Measurements from ENCODE around the gene RGS11. TPM values are rescaled to one million over a fixed set of nuclear protein-coding genes. Genes with fewer than 3 reads are reported as not detected.

Gene RGS11
- polyA plus RNA-seq, 2 of the 4 experiments (the other 2 are of a cell fraction): 2.1 to 5.3 TPM

DNA sequence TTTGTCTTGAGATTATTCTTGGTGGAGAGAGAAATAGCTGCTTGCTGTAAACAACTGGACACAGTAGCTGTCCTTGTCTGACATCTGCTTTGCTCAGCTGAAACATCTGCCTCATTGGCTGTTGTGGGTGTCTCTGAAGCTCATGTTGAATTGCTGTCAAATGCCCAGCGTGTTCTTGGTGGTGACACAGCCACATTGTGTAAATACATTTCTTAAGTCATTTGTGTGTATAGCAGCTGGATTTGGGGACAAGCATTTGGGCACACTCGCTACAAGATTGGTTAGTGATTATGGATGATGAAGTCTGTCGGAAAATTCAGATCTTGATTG, 35.8 kb downstream of the RGS11 start (continued):
- TF ChIP-seq, protein P1, sequence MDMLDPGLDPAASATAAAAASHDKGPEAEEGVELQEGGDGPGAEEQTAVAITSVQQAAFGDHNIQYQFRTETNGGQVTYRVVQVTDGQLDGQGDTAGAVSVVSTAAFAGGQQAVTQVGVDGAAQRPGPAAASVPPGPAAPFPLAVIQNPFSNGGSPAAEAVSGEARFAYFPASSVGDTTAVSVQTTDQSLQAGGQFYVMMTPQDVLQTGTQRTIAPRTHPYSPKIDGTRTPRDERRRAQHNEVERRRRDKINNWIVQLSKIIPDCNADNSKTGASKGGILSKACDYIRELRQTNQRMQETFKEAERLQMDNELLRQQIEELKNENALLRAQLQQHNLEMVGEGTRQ (IDR thresholded peaks at IDR 0.05): no peak
- TF ChIP-seq, protein P2, sequence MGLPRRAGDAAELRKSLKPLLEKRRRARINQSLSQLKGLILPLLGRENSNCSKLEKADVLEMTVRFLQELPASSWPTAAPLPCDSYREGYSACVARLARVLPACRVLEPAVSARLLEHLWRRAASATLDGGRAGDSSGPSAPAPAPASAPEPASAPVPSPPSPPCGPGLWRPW (IDR thresholded peaks at IDR 0.05): no peak

DNA sequence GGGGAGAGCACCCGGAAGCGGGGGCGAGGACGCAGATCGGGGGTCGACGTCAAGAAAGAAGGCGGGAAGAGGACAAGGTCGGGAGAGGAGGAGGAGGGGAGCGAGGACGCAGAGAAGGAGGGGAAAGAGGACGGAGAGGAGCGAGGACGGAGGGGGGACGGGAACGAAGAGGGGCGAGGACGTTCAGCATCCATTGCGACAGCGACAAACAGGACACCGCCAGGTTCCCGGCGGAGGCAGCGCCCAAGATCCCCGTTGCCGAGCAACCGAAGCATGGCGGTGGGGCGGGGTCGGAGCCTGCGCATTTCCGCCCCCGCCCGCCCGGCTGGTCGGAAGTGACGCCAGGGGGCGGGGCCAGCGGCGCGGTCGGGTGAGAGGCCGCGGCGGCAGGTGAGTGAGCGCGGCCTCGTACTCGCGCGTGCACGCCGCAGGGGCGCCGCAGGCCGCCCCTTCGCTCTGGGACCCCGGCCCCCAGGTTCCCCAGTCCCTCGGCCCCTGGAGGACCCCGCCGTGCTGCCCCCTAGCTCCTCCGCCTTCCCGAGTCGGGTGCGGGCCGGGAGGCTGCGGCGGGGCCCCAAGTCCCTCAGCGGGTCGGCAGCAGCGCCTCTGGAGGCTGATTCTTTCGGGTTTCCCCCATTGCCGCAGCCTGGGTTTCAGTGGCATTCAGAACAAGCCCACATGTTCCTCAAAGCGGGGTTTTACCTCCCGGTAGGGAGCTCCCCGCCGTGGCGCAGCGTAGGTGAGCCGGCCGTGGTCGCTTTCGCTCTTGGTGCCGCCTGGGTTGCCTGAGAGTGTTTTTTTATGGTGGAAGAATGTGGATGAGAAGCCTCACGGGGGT, 41.1 kb downstream of the RGS11 start, which contains the start of gene FAM234A:
Gene FAM234A (plus strand): TSS at position 354 of the 838 bp plus-strand sequence. CDS start 19,593 bp downstream, outside the sequence.
- Histone ChIP-seq H3K27ac (peak within 1 kb of the TSS; percentile 93 to 96), H3K4me3 (peak within 1 kb of the TSS; percentile 78), H3K9me3 (no peaks in the 10 kb centered on the region), H3K4me2 (peak within 1 kb of the TSS; percentile 84), H3K4me1 (0 out of 3 replicates have a peak, but pooled peaks cover 2% of the 10 kb centered on the region)
- FAIRE-seq (no peak), DNase-seq (ENCODE audit: low read depth in 1 of 2, low spot score in 1 of 2) (peak; percentile 91 to 95), ATAC-seq (peak; percentile 88 to 91)
- POLR2A ChIA-PET: interaction anchor here (0.6 to 2.5 kb wide), 8 partner anchors 9 to 182 kb away, joined by 3 to 11 read pairs (median 5); partner anchors contain the start of genes AXIN1, DECR2 and POLR3K
- 3% methylated on average over 67 of the region's 85 CpGs for WGBS (ENCODE audit: missing lambda C conversion rate)
- CTCF ChIA-PET: interaction anchor here (0.6 to 3.2 kb wide), 12 partner anchors 10 to 383 kb away, joined by 3 to 20 read pairs (median 4); partner anchors contain the start of genes AXIN1 and HBQ1
- TF ChIP-seq PHF8 (IDR thresholded peaks at IDR 0.05; ENCODE audit: borderline replicate concordance, low read depth) (peak; percentile 94), CEBPB (IDR thresholded peaks at IDR 0.05) (peak in 1 of 2 experiments; percentile 61; a peak in 1 of 4 replicates), JUN (IDR thresholded peaks at IDR 0.05) (peak; percentile 85 to 95), TFCP2L1 (CRISPR knock-in tag; IDR thresholded peaks at IDR 0.05) (peak; percentile 11; the same call in 1 of the 2 replicates), KDM5A (IDR thresholded peaks at IDR 0.05) (0 out of 2 replicates have a peak, but pooled peaks have one; percentile 10), NFE2L2 (conservative IDR thresholded peaks at IDR 0.05; ENCODE audit: low read length) (no peak), HOXB13 (CRISPR knock-in tag; IDR thresholded peaks at IDR 0.05; ENCODE audit: low read depth) (no peak), SREBF2 (IDR thresholded peaks at IDR 0.05) (no peak), POLR2A (IDR thresholded peaks at IDR 0.05; ENCODE audit: low read length) (peak; percentile 74), EHF (CRISPR knock-in tag; IDR thresholded peaks at IDR 0.05) (0 out of 2 replicates have a peak, but pooled peaks have one; percentile 83), FOSL2 (IDR thresholded peaks at IDR 0.05) (no peak), FOSL2 (CRISPR knock-in tag; IDR thresholded peaks at IDR 0.05) (0 out of 2 replicates have a peak, but pooled peaks have one; percentile 3), JUNB (IDR thresholded peaks at IDR 0.05) (no peak), RARB (CRISPR knock-in tag; IDR thresholded peaks at IDR 0.05) (peak; percentile 35; the same call in 1 of the 2 replicates), RAD21 (conservative IDR thresholded peaks at IDR 0.05 in 1 of 2, IDR thresholded peaks at IDR 0.05 in 1 of 2) (0 out of 5 replicates have a peak, but pooled peaks of 1 of the 2 experiments have one; percentile 41), HOXB5 (CRISPR knock-in tag; IDR thresholded peaks at IDR 0.05) (no peak), BHLHE40 (IDR thresholded peaks at IDR 0.05; ENCODE audit: low read depth, low read length) (no peak), TP53 (CRISPR knock-in tag; IDR thresholded peaks at IDR 0.05) (0 out of 2 replicates have a peak, but pooled peaks have one; percentile 10), SMC3 (IDR thresholded peaks at IDR 0.05) (0 out of 3 replicates have a peak, but pooled peaks have one; percentile 19)
- TF ChIP-seq, protein P3, sequence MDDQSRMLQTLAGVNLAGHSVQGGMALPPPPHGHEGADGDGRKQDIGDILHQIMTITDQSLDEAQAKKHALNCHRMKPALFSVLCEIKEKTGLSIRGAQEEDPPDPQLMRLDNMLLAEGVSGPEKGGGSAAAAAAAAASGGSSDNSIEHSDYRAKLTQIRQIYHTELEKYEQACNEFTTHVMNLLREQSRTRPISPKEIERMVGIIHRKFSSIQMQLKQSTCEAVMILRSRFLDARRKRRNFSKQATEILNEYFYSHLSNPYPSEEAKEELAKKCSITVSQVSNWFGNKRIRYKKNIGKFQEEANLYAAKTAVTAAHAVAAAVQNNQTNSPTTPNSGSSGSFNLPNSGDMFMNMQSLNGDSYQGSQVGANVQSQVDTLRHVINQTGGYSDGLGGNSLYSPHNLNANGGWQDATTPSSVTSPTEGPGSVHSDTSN (IDR thresholded peaks at IDR 0.05): peak; percentile 50; the same call in 1 of the 2 replicates
- TF ChIP-seq, protein P4, sequence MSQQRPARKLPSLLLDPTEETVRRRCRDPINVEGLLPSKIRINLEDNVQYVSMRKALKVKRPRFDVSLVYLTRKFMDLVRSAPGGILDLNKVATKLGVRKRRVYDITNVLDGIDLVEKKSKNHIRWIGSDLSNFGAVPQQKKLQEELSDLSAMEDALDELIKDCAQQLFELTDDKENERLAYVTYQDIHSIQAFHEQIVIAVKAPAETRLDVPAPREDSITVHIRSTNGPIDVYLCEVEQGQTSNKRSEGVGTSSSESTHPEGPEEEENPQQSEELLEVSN (IDR thresholded peaks at IDR 0.05; ENCODE audit: borderline replicate concordance, low read depth): peak; percentile 91
- TF ChIP-seq, protein P1 (IDR thresholded peaks at IDR 0.05): 0 out of 2 replicates have a peak, but pooled peaks have one; percentile 12
- TF ChIP-seq, protein P2 (IDR thresholded peaks at IDR 0.05): no peak
- TF ChIP-seq, protein P5, sequence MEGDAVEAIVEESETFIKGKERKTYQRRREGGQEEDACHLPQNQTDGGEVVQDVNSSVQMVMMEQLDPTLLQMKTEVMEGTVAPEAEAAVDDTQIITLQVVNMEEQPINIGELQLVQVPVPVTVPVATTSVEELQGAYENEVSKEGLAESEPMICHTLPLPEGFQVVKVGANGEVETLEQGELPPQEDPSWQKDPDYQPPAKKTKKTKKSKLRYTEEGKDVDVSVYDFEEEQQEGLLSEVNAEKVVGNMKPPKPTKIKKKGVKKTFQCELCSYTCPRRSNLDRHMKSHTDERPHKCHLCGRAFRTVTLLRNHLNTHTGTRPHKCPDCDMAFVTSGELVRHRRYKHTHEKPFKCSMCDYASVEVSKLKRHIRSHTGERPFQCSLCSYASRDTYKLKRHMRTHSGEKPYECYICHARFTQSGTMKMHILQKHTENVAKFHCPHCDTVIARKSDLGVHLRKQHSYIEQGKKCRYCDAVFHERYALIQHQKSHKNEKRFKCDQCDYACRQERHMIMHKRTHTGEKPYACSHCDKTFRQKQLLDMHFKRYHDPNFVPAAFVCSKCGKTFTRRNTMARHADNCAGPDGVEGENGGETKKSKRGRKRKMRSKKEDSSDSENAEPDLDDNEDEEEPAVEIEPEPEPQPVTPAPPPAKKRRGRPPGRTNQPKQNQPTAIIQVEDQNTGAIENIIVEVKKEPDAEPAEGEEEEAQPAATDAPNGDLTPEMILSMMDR (IDR thresholded peaks at IDR 0.05): peak; percentile 57
- TF ChIP-seq, protein P6, sequence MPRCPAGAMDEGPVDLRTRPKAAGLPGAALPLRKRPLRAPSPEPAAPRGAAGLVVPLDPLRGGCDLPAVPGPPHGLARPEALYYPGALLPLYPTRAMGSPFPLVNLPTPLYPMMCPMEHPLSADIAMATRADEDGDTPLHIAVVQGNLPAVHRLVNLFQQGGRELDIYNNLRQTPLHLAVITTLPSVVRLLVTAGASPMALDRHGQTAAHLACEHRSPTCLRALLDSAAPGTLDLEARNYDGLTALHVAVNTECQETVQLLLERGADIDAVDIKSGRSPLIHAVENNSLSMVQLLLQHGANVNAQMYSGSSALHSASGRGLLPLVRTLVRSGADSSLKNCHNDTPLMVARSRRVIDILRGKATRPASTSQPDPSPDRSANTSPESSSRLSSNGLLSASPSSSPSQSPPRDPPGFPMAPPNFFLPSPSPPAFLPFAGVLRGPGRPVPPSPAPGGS (IDR thresholded peaks at IDR 0.05): peak; percentile 95
- TF ChIP-seq, protein P7, sequence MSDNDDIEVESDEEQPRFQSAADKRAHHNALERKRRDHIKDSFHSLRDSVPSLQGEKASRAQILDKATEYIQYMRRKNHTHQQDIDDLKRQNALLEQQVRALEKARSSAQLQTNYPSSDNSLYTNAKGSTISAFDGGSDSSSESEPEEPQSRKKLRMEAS (IDR thresholded peaks at IDR 0.05): peak; percentile 89
- TF ChIP-seq, protein P8, sequence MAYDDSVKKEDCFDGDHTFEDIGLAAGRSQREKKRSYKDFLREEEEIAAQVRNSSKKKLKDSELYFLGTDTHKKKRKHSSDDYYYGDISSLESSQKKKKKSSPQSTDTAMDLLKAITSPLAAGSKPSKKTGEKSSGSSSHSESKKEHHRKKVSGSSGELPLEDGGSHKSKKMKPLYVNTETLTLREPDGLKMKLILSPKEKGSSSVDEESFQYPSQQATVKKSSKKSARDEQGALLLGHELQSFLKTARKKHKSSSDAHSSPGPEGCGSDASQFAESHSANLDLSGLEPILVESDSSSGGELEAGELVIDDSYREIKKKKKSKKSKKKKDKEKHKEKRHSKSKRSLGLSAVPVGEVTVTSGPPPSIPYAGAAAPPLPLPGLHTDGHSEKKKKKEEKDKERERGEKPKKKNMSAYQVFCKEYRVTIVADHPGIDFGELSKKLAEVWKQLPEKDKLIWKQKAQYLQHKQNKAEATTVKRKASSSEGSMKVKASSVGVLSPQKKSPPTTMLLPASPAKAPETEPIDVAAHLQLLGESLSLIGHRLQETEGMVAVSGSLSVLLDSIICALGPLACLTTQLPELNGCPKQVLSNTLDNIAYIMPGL (CRISPR knock-in tag; IDR thresholded peaks at IDR 0.05; ENCODE audit: borderline replicate concordance): 0 out of 2 replicates have a peak, but pooled peaks have one; percentile 18
